ENCODE measurements around the gene TRIM63. TPM values are rescaled to one million over a fixed set of nuclear protein-coding genes. Genes with fewer than 3 reads are reported as not detected.

The TRIM63 gene
- total RNA-seq, 2 experiments from 2014 or later, result not detected

DNA sequence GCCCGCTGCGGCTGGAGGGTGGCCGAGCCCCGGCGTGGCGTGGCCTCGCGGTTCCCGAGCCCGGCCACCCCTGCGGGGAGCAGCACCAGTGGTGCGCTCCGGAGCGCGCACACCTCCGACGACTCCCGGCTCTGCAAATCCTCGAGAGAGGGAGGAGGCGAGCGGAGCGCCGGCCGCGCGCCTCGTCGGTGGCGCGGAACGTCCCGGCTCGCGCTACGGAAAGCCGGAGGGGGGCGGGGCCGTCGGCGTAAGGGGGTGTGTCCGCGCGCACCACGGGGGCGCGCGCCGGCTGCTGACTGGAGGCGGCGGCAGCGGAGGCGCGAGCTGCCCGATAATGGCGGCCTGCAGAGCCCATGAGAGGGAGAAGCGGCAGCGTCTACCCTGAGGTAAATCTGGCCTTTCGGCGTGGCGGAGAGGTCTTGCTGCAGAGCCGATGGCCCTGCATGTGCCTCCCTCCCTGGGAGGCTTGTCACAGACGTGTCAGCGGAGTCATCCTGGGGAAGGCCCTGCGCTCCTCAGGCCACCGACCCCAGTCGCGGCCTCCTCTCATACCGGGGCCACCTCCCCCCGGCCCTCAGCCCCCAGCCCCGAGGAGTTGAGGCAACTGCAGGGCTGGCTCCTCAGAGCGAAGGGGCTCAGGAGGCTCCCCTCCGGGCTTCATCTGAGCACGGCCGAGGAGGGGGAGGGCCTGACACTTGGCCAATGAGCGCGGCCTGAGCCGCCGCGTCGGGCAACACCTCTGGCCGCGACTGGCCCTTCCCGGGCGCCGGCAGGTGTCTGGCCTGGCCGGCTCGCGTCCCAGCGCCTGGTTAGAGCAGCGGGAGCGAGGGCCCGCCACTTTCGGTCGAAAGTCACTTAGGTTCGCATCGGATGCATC lies 44.3 kb upstream of the TRIM63 start, which contains the start of gene PDIK1L:
TSS of gene PDIK1L (plus strand) at position 295 of the 877 bp plus-strand sequence. CDS start 2,485 bp downstream, outside the sequence.
- POLR2A ChIA-PET, result interaction anchor here (0.6 to 3.8 kb wide), 8 partner anchors 9 to 266 kb away, joined by 3 to 67 read pairs (median 7); no protein-coding TSS in a partner anchor
- intact Hi-C loops (cut with DNase I, micrococcal nuclease), result loop anchor here (1.0 to 10.0 kb wide), 7 partner anchors 14 to 867 kb away; partner anchors contain the start of genes RSRP1 (in 1 of the 2) and STMN1 (in 1 of the 2)

GRCh38 chr1:26110731-26111529 lies 43.5 kb upstream of the TRIM63 start:
- ATAC-seq (ENCODE audit: poor library complexity) (peak; percentile 55), DNase-seq (peak; percentile 48 to 89 (median 73))
- H3K4me1 Mint-ChIP-seq (ENCODE audit: low read depth), result peaks cover 38% of the 10 kb centered on the region
- intact Hi-C loops (cut with DNase I, micrococcal nuclease), result loop anchor here (1.0 to 10.0 kb wide), 6 partner anchors 15 to 866 kb away; partner anchors contain the start of genes RSRP1 (in 1 of the 2) and STMN1 (in 1 of the 2)
- H3K27me3 Mint-ChIP-seq, result no peaks in the 10 kb centered on the region
- Histone ChIP-seq H3K36me3 (ENCODE audit: insufficient read depth, low read length) (peaks cover 15% of the 10 kb centered on the region), H3K9me3 (ENCODE audit: control insufficient read depth in 1 of 2, insufficient read depth in 1 of 2, low read length in 2 of 2) (no peaks in the 10 kb centered on the region), H3K4me1 (ENCODE audit: insufficient read depth, low read length) (peaks cover 24% of the 10 kb centered on the region), H3K27ac (ENCODE audit: low read depth in 1 of 2, low read length in 2 of 2) (peak overlapping the region in 1 of 2 donors; percentile 73), H3K27me3 (ENCODE audit: control insufficient read depth in 1 of 2, insufficient read depth in 2 of 2, low read length in 2 of 2) (no peaks in the 10 kb centered on the region), H3K4me3 (ENCODE audit: low read length) (peak overlapping the region; percentile 73)
- peaks cover 32% of the 10 kb centered on the region for H3K36me3 Mint-ChIP-seq (ENCODE audit: low read depth)
- TF ChIP-seq, protein P1, sequence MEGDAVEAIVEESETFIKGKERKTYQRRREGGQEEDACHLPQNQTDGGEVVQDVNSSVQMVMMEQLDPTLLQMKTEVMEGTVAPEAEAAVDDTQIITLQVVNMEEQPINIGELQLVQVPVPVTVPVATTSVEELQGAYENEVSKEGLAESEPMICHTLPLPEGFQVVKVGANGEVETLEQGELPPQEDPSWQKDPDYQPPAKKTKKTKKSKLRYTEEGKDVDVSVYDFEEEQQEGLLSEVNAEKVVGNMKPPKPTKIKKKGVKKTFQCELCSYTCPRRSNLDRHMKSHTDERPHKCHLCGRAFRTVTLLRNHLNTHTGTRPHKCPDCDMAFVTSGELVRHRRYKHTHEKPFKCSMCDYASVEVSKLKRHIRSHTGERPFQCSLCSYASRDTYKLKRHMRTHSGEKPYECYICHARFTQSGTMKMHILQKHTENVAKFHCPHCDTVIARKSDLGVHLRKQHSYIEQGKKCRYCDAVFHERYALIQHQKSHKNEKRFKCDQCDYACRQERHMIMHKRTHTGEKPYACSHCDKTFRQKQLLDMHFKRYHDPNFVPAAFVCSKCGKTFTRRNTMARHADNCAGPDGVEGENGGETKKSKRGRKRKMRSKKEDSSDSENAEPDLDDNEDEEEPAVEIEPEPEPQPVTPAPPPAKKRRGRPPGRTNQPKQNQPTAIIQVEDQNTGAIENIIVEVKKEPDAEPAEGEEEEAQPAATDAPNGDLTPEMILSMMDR (IDR thresholded peaks at IDR 0.05), result peak; percentile 13
- H3K4me3 Mint-ChIP-seq, result peak overlapping the region; percentile 94
- H3K27ac Mint-ChIP-seq, result peak overlapping the region; percentile 92
- H3K9me3 Mint-ChIP-seq, result no peaks in the 10 kb centered on the region
- ChIA-PET POLR2A (interaction anchor here (1.3 to 3.8 kb wide), 8 partner anchors 8 to 267 kb away, joined by 4 to 67 read pairs (median 7); no protein-coding TSS in a partner anchor), CTCF (interaction anchor here (0.8 to 3.5 kb wide), 4 partner anchors 16 to 123 kb away, joined by 3 to 18 read pairs (median 10); partner anchors contain the start of gene CEP85)

More for the DNA sequence above, 44.3 kb upstream of the TRIM63 start, which contains the start of gene PDIK1L:
- Histone ChIP-seq H3K4me1 (ENCODE audit: insufficient read depth, low read length) (peaks cover 24% of the 10 kb centered on the region), H3K4me3 (ENCODE audit: low read length) (peak within 1 kb of the TSS; percentile 99), H3K9me3 (ENCODE audit: control insufficient read depth in 1 of 2, insufficient read depth in 1 of 2, low read length in 2 of 2) (no peaks in the 10 kb centered on the region), H3K36me3 (ENCODE audit: insufficient read depth, low read length) (peaks cover 17% of the 10 kb centered on the region), H3K27ac (ENCODE audit: low read depth in 1 of 2, low read length in 2 of 2) (peak within 1 kb of the TSS; percentile 34 to 73), H3K27me3 (ENCODE audit: control insufficient read depth in 1 of 2, insufficient read depth in 2 of 2, low read length in 2 of 2) (no peaks in the 10 kb centered on the region)
- H3K4me1 Mint-ChIP-seq (ENCODE audit: low read depth), result peaks cover 38% of the 10 kb centered on the region
- TF ChIP-seq, protein P1 (IDR thresholded peaks at IDR 0.05), result no peak
- H3K27ac Mint-ChIP-seq, result peak within 1 kb of the TSS; percentile 92
- DNase-seq, result peak; percentile 91 to 99 (median 95)
- peak within 1 kb of the TSS; percentile 96 for H3K4me3 Mint-ChIP-seq
- ATAC-seq (ENCODE audit: poor library complexity), result peak; percentile 86
- peaks cover 38% of the 10 kb centered on the region for H3K36me3 Mint-ChIP-seq (ENCODE audit: low read depth)
- CTCF ChIA-PET, result interaction anchor here (0.8 to 3.5 kb wide), 3 partner anchors 15 to 122 kb away, joined by 3 to 18 read pairs (median 11); partner anchors contain the start of gene CEP85
- H3K9me3 Mint-ChIP-seq, result no peaks in the 10 kb centered on the region
- H3K27me3 Mint-ChIP-seq, result no peaks in the 10 kb centered on the region

Measured in CD4-positive, alpha-beta T cell (primary cell).